ENCODE measurements around the gene PBX2.
"Not testable (repeated sequence)": the region's sequence is repeated elsewhere in the genome, so short reads cannot be mapped to it uniquely, and the experiment has no call there.

Gene PBX2, protein sequence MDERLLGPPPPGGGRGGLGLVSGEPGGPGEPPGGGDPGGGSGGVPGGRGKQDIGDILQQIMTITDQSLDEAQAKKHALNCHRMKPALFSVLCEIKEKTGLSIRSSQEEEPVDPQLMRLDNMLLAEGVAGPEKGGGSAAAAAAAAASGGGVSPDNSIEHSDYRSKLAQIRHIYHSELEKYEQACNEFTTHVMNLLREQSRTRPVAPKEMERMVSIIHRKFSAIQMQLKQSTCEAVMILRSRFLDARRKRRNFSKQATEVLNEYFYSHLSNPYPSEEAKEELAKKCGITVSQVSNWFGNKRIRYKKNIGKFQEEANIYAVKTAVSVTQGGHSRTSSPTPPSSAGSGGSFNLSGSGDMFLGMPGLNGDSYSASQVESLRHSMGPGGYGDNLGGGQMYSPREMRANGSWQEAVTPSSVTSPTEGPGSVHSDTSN

GRCh38 chr6:32190054-32190851 is at the start of gene PBX2:
TSS of gene PBX2 (minus strand) at chr6:32190202. CDS start at chr6:32189915, 287 bp downstream.
- DNase-seq, result peak; percentile 78

DNA sequence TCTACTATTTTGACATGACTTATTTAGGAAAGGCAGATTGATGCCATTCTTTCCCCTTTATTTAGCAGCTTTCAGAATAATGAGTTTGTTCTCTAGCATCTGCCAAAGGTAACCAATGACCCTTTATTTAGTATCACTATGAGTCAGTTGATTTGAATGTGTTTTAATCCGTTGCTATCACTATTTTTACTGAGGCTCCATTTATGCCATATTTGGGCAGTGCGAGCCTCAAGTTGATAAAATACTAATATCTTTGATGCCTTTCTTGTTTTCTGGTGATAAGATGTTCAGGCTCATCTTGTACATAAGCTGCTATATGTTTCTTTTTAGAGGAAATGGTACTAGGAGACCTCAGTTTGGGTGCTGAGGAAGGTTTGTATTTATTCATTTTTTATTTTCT is 49.5 kb upstream of the PBX2 start:
- no peak for DNase-seq

DNA sequence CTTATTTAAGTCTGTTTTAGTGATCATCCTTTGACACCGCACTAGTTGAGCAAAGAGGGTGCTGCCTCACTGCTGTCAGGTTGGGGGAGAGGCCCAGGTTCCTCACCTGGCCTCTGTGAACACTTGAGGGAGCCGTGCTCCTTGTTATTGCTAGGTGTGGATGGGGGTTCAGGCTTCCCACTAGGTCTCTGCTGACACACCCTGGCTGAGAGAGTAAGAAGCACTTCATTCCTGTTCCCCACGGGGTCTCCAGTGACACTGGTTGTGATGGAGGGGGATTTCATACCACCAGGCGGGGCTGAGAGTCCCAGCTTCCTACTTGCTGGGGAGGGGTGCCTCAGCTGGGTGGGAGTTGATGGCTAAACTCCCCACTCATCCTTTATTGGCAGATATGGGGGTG is 44.9 kb upstream of the PBX2 start:
- DNase-seq, result no peak

GRCh38 chr6:32226434-32226833 is 36.4 kb upstream of the PBX2 start:
- no peak for DNase-seq

GRCh38 chr6:32224696-32225095 is 34.7 kb upstream of the PBX2 start:
- DNase-seq, result no peak

- no peak for DNase-seq
Measured at GRCh38 chr6:32223258-32224235, 33.5 kb upstream of the PBX2 start, which contains the start of gene NOTCH4. TSS of gene NOTCH4 (minus strand) at chr6:32224067. CDS start at chr6:32223928, 139 bp downstream.

GRCh38 chr6:32222333-32223230 is 32.6 kb upstream of the PBX2 start:
- DNase-seq, result no peak

DNA sequence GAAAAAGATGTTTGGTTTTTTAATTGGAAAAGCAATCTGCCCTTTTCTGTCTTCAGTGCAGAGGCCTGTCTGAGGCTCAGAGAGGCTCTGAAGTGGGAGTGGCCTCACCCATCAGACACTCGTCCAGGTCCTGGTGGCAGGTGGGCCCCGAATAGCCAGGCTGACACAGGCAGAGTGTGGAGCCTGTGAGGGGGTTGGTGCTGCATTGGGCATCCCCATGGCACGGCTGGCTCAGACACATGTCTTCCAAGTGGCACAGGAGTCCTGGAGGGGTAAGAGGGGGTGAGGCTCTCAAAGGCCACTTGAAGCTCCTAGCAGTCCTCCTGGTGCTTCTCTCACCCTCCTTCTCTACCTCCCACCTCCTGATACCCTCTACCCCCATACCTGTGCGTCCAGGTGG is 30.0 kb upstream of the PBX2 start:
- no peak for DNase-seq

- DNase-seq, result no peak
Measured at GRCh38 chr6:32218167-32218566, 28.2 kb upstream of the PBX2 start.

- DNase-seq, result no peak
Measured at GRCh38 chr6:32216998-32217397, 27.0 kb upstream of the PBX2 start.

DNA sequence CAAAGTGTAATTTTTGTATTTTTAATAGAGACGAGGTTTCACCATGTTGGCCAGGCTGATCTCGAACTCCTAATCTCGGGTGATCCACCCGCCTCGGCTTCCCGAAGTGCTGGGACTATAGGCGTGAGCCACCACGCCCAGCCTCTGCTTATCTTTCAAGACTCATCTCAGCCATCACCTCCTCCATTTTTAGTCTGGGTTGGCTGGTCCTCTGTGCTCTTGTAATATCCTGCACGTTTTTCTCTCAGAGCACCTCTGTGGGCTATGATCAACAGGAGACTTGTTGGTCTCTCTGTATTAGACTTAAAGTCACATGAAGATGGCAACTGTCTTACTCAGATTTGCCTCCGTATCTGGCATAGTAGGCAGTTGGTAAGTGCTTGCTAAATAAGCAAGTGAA is 26.3 kb upstream of the PBX2 start:
- no peak for DNase-seq

DNA sequence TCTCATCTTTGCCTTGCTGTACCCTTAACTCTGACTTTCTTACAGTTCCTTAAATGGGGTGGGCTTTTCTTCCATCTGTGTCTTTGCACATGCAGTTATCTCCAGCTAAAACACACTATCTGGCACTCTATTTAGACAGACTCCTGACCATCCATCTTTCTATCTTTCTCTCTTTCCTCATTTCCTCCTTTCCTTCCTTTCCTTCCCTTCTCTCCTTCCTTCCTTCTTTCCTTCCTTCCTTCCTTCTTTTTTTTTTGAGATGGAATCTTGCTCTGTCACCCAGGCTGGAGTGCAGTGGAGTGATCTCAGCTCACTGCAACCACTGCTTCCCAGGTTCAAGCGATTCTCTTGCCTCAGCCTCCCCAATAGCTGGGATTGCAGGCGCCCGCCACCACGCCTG is 25.6 kb upstream of the PBX2 start:
- DNase-seq, result no peak

GRCh38 chr6:32214126-32214525 is 24.1 kb upstream of the PBX2 start:
- DNase-seq, result no peak

- no peak for DNase-seq
Measured at GRCh38 chr6:32213649-32214048, 23.6 kb upstream of the PBX2 start.

DNA sequence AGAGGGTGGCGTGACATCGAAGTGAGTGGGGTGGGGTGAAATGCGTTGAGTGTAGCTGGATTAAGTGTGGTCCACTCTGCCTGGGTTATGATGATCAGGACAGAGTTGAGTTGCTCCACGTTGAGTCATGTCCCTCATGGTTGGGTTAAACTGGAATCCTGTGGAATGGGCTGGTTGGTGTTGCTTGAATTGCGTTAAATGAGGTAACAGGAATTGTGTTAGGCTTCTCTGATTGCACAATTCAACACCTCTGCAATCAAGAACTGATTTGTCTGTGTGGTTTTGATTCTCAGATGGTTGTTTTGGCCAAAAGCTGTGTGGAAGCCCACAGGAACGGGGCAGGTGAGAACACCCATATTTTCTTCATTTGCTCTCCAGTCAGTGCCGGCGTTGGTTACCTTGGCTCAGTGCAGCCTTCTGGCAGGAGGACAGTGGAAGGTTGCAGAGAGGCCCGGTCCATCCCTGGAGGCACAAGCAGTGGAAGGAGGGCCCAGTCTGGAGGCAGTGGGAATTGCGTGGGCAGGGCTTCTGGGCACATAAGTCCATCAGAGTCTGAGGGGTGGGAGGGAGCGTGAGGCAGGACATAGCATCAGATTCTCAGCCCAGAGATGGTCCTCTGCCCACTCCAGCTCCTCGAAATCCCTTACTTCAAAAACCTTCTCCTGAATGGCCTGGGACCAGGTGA is 22.2 kb upstream of the PBX2 start:
- DNase-seq, result no peak

DNA sequence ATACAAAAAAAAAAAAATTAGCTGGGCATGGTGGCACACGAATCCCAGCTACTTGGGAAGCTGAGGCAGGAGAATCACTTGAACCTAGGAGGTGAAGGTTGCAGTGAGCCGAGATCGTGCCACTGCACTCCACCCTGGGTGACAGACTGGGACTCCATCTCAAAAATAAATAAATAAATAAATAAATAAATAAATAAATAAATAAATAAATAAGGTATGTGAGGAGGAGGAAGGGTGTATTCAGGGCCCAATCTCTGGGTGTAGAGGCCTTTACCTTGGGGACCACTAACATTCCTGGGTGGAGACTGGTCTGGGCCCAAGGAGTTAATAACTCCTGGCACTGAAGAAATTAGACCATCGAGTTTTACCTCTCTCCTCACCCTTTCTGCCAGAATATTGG is 21.4 kb upstream of the PBX2 start:
- DNase-seq, result not testable (repeated sequence)

- DNase-seq, result no peak
Measured at GRCh38 chr6:32210191-32210601, 20.2 kb upstream of the PBX2 start.

DNA sequence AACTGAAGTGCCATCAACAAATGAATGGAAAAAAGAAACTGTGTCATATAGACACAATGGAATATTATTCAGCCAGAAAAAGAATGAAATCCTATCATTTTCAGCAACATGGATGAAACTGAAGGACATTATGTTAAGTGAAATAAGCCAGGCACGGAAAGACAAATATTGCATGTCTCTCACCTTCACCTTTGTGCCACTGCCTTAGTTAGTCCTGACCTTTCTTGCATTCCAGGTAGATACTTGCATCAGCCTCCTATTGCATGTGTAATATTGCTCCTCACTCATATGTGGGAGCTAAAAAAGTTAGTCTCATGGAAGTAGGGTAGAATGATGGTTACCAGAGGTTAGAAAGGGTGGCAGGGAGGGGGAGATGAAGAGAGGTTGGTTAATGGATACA is 19.0 kb upstream of the PBX2 start:
- no peak for DNase-seq

GRCh38 chr6:32204268-32204715 is 14.3 kb upstream of the PBX2 start:
- no peak for DNase-seq

DNA sequence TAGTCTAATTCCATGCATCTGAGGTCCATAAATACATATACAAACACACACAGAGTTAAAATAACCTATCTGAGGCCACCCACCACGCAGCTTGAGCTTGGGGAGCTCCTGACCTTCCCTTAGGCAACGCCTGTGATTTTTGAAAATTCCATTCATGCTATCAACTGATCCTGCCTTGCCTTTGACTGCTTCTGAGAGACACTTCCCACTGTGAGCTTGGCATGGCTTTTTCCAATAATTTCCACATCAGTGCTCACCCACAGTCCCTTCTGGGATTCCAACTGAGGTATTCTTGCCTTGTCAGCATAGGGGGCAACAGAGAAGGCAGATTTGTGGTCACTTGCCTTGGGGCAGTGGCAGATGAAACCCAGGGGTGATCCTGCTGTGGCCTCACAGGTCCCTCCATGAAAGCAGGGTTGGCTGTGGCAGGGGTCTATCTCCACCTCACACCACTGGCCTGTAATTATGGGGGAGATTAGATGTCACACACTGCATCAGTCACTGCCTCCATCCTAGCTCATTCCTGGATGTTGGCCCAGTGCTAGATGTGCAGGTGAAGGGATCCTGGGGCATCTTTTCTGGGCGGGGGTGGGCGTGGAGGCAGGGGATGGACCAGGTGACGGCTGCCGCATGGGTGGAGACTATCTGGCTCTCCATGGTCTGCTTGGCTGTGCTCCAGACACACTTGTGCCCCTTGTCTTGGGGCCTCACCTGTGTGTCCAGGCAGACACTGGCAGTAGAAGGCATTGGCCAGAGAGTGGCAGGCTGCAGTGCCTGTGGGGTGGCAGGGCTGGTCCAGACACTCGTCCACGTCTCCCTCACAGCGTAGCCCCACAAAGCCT is 13.6 kb upstream of the PBX2 start:
- no peak for DNase-seq

Data from NCI-H1092 treated with DMSO at 0.1 percent for 48 hours (cell line).